M059J (cell line): Measurements from ENCODE around the gene KCNA2. TPM values are rescaled to one million over a fixed set of nuclear protein-coding genes. Genes with fewer than 3 reads are reported as not detected.

ENCODE experiments used
- DNase-seq: peaks from one replicate; pipeline ENCODE4 v3.0.0-alpha.2; 2012; ENCODE audit warnings: low read depth
- total RNA-seq: library from RNA; depleted of rRNA; stranded (reverse); fragments of >200 nt; shearing (Covaris generic); gene quantifications from 2 replicates; pipeline ENCODE4 v1.2.3, GENCODE V29; 2014; rRNA removed

Gene KCNA2
- total RNA-seq: not detected in 2 replicates

GRCh38 chr1:110605901-110606656 lies at the start of gene KCNA2:
Gene KCNA2 (minus strand): TSS chr1:110606358. CDS start chr1:110604782, 1,576 bp downstream.
- no peak for DNase-seq

- no peak for DNase-seq
Measured at GRCh38 chr1:110650609-110651008, 44.5 kb upstream of the KCNA2 start.

DNA sequence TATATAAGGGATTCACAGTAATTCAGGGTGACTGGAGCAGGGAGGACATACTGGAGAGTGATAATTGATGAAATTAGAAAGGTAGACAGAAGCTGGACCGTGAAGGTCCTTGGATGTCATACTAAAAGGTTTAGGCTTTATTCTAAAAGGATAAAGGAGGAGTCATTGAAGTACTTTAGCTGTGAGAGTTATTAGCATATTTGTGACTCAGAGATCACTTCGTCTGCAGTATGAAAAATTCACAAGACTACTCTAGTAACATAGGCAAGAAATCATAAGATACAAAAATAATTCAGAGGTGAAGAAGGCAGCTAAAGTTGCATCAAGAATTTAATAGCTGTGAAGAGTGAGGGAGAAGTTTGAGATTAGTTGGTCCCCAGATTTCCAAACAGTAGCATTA lies 42.3 kb upstream of the KCNA2 start:
- DNase-seq: no peak

GRCh38 chr1:110647254-110647891 lies 41.2 kb upstream of the KCNA2 start:
- peak; percentile 83 for DNase-seq

DNA sequence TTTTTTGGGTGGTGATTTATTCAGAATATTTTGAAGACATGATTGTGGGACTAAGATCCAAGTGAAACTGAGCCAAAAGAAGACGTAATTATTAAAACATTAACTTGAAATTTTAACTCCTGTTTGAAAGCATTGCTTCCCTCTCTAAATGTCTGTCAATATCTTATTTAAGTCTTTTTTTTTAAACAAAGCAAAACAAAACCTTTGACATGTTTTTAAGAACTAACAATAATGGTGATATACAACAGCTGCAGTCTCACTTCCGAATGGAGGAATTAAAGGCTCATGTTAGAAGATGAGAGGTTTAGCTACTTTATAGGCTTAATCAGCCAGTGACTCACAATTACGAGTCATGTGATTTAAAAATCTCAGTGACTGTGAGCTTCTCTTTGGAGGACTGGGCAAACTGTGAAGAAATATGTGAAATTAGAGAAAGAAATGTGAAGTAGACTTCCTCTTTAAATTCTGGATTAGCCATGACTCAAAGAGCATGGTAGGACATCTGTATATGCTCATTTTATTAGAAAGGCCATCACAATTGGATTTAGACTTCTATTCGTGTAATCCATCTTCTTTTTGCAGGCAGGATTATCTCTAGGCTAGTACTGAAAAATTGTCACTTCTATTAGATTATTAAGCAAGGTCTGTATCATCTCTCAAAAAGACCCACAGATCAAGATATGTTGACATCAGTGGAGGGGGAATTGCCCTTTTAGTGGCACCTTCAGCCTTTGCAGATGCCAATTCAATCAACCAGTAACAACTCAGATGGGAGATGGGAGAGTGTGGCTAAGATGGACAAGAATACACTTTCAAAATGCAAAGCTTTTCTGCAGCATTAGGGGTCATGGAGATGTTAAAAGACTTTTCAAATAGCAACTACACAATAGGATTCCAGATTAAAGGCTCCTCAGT lies 39.9 kb upstream of the KCNA2 start:
- DNase-seq: peak; percentile 85

GRCh38 chr1:110645211-110645610 lies 39.1 kb upstream of the KCNA2 start:
- no peak for DNase-seq

DNA sequence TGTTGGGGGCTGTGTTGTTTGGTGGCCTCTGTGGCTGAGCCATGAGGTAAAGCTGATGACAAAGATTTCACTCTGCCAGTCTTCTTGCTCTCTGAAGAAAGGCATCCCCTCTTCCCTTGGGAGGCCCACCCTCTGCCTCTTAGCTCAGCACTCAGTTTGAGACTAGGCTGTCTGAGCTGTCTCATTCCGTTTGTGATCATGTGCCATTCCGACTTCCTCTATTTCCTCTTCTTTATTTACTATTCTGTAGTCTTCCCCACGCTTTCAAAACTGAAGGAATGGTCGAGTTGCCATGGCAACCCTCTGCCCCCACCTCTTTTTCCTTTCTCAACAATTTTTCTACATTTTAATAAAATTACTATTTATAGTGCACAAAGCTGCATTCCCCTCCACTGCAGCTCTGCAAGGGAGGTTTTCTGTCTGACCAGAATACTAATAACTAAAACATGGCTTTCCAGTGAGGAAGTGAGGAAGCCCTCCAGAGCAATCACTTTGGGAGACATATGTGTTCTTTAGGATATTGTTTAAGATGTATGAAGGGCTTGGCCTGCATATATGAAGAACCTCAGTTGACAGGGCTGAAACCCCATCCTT lies 37.8 kb upstream of the KCNA2 start:
- DNase-seq: no peak

DNA sequence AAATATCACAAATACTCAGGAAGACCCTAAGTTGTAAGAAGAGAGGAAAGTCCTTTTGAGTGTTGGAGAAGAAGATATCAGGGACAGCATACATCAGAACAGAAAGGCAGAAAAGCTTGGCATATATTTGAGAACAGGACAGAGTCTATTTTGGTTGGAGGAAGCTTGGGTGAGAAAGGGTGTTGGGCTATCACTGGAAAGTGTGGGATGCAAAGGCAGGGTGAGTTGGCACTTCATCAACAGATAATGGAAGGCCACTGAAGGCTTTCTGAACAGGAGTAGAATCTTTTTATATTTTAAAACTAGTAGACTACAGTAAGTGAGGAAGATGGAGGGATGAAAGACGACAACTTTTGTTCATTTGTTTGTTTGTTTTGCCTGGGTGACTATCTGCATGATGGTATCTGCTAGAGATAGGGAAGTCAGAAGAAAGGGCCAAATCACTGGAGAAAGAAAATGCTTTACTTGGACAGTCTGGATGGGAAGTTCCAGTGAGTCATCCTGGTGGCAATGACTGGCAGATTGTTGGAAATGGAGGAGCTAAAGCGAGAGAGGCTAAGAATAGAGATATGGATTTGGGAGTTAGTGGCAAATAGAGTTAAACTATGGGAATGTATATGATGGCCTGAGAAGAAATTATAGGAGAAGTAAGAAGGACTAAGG lies 33.7 kb upstream of the KCNA2 start:
- peak; percentile 70 for DNase-seq

- no peak for DNase-seq
Measured at GRCh38 chr1:110638556-110638955, 32.4 kb upstream of the KCNA2 start.

DNA sequence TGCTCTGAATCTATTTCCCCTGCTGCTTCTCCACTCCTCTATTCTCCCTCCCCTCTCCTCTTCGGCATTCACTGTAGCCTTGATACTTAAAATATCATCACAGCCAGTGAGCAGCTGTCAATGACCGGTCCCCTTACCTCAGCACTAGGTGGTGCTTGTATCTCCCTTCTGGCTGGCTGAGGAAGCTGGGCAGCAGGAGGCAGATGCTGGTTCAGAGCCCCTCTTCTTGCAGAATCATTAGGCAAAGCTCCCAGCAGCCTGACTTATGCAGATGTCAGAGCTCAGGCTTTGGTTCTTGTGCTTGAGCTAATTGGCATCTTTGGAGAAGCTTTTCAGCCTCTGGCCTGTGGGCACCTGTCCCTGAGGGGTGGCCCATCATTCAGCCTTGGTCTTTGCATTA lies 31.9 kb upstream of the KCNA2 start:
- DNase-seq: no peak

- DNase-seq: no peak
Measured at GRCh38 chr1:110637475-110637874, 31.3 kb upstream of the KCNA2 start.

DNA sequence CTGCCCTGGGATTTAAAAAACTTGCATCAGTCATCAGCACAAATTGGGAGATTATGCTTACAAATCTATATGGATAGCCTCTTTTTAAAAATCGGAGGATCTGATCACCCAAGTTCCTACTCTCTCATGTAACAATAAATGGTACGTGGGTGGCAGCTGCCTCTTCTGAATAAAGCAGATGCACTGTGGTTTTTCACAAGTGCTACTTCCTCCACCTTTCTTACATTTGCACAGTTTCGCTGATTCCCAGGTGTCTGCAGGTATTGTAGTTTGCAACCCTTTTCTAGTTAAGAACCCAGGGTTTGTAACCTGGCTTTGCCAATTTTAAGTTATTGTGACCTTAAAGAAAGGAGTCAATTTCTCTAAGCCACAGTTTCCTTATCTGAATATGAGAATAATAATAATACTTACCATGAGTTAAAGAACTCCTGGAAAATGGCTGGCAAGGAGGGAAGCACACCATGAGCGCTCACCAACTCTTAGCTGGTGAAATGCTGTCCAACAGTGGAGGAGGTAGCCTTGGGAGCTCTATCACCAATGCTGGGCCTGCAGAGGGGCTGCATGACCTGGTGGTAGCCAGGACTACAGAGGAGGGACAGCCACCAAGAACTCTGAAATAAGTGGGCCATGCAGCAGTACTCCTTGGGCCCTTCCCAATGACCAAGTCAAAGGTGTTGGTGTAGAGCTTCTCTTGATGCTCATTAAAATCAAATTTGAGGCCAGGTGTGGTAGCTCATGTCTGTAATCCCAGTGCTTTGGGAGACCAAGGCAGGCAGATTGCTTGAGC lies 30.2 kb upstream of the KCNA2 start:
- no peak for DNase-seq

- no peak for DNase-seq
Measured at GRCh38 chr1:110635434-110635833, 29.3 kb upstream of the KCNA2 start.

DNA sequence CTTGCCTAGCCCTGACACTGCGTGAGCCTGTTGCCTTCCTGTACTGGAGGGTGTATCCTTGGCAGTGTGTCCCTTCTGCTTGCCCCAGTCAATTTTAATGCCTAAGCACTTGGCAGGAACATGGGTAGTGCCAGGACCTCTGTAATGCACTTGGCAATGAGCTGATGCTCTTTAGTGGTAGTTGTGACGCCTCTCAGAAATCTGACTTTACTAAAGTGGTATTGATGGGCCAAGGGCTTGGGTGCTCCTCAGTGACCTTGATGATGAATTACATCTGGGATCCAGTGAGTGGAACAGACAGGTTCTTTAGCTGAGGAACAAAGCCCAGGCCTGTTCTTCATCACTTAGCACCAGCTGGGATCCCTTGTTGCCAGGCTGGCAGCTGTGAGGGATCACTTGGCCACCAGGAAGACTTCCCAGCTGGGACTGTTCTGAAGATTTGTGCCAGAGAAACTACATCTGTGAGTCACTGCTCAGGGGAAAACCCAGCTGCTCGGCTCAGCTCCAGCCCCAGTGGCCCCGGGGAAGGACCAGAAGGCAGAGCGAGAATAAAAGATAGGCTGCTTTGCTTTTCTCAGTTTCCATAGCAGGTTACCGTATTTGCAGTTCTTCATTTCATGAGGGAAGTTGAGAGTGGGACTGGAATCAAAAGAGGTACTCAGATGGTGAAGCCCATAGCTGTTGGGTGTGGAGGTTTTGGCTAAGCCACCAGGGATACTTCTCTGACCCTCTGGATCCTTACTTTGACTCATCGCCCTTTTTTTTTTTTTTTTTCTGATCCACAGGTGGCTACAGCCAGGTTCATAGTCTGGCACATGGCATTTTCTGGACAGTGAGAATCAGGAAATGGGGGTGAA lies 28.5 kb upstream of the KCNA2 start:
- peak; percentile 82 for DNase-seq

GRCh38 chr1:110634086-110634454 lies 27.9 kb upstream of the KCNA2 start:
- DNase-seq: no peak

- DNase-seq: no peak
Measured at GRCh38 chr1:110633646-110634030, 27.5 kb upstream of the KCNA2 start.

DNA sequence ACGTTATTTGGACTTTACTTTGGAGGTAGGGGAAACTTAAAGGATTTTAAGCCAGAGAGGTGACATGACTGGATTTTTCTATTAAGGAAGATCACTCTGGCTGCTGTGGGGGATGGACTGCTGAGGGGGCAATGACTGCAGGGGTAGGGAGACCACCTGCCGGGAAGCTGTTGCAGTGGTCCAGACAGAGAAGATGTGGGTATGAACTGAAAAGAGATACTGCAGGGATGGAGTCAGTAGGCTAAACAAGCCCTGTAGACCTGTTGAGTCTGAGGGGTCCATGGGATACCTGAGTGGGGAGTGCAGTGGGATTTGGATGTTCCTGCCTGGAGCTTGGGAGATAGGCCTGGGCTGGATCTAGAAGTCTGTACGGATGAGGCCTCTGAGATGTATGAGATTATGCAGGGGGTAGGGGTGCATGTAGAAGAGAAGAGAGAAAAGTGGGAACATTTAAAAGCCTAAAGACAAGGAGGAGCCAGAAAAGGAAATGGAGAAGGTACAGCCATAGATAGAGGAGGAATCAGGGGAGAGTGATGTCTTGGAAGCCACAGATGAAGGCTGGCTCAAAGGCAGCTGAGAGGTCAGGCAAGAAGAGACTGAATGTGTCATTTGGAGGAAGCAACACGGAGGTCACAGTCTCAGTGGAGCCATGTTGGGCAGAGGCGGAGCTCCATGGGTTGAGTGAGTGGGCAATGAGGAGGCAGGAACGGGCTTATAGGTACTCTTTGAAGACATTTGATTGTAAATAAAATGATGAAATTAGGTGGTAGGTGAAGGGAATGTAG lies 25.9 kb upstream of the KCNA2 start:
- DNase-seq: no peak

- peak; percentile 63 for DNase-seq
Measured at GRCh38 chr1:110630839-110631663, 24.9 kb upstream of the KCNA2 start.
